AG09309 (cell line): ENCODE data around the gene SLC16A12.

Source experiments
- DNase-seq: peaks from one replicate; pipeline ENCODE4 v3.0.0-alpha.2; 2010; ENCODE audit warnings: low read depth
- H3K4me3 ChIP-seq: 2 replicates; pipeline ENCODE4 v1.5.1; 2011; ENCODE audit warnings: mild to moderate bottlenecking, low read depth, low read length, moderate library complexity; ENCODE audit not compliant: control insufficient read depth
- TF ChIP-seq, protein P1 (sequence below): IDR thresholded peaks from 2 replicates; pipeline ENCODE4 v1.5.1; 2011; ENCODE audit warnings: mild to moderate bottlenecking, low read depth, low read length, inconsistent platforms; ENCODE audit not compliant: insufficient read depth, control insufficient read depth; ENCODE audit errors: missing control alignments

SLC16A12 gene

DNA sequence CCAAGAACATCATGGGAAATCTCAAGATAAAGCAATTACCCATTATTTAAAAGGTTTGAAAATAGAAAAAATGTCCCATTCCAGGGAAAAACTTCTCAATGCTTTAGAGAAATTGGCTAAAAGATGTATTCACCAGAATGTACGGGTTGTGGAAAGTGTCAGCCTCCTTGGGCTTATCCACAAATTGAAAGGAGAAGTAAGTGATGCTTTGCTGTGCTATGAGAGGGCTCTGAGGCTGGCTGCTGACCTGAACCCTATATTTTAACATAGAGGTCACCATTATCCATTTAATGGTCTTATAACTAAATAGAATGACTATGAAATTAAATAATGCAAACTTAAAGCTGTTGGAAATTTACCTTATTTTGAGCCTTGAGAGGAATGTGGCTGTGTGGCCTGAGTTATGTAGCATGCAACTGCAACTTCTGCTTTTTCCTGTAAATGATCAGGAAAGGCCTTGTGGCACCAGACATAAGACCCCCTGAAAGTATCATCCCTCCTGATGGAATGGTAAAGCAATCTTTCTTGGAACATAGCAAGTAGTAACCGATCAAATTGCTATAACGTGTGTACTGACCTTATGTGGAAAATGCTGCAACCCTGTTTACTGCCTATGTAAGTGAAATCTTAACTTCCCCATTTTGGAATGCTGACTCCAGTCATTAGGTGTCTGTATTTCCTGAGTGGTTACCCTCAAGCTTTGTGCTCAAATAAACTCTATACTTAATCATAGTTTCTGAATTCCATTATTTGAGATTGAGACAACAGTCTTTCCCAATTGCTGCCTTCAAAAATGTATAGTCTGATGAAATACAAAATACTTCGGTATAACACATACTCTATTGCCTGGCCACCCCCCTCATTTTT lies 150.7 kb downstream of the SLC16A12 start:
- no peak overlapping the region for H3K4me3 ChIP-seq
- no peak for DNase-seq
- TF ChIP-seq, protein P1, sequence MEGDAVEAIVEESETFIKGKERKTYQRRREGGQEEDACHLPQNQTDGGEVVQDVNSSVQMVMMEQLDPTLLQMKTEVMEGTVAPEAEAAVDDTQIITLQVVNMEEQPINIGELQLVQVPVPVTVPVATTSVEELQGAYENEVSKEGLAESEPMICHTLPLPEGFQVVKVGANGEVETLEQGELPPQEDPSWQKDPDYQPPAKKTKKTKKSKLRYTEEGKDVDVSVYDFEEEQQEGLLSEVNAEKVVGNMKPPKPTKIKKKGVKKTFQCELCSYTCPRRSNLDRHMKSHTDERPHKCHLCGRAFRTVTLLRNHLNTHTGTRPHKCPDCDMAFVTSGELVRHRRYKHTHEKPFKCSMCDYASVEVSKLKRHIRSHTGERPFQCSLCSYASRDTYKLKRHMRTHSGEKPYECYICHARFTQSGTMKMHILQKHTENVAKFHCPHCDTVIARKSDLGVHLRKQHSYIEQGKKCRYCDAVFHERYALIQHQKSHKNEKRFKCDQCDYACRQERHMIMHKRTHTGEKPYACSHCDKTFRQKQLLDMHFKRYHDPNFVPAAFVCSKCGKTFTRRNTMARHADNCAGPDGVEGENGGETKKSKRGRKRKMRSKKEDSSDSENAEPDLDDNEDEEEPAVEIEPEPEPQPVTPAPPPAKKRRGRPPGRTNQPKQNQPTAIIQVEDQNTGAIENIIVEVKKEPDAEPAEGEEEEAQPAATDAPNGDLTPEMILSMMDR = no peak

DNA sequence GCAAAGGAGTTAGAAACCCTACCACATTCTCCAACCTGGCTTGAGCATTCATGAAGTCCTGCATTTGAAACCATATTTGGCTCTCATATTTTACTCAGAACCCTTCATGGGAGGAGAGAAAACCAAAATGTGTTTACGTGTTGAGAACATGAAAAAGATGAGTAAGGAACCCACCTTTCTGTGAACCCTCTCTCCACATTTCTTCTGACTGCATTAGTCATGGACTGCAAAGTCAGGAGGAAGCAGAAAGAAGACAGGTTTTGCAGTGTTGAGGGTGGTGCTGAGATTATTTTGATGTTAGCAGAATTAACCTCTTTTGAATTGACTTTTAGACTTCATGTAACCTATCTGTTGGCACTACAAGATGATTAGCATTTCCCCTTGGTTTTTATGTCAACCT lies 152.6 kb downstream of the SLC16A12 start:
- TF ChIP-seq, protein P1 = no peak

More for the DNA sequence above, 152.6 kb downstream of the SLC16A12 start:
- H3K4me3 ChIP-seq = no peak overlapping the region
- DNase-seq = no peak
